ENCODE measurements around the gene MRTFA.
"Not testable (repeated sequence)": the region's sequence is repeated elsewhere in the genome, so short reads cannot be mapped to it uniquely, and the experiment has no call there.

The MRTFA gene

GRCh38 chr22:40599731-40600130, 36.8 kb downstream of the MRTFA start:
- Histone ChIP-seq H3K36me3 (no peaks in the 10 kb centered on the region), H3K4me3 (no peak overlapping the region), H3K9me3 (no peaks in the 10 kb centered on the region), H3K4me1 (peaks cover 10% of the 10 kb centered on the region), H4K20me1 (peaks cover 97% of the 10 kb centered on the region), H3K27me3 (no peaks in the 10 kb centered on the region), H3K4me2 (no peak overlapping the region), H3K27ac (no peak overlapping the region), H3K9ac (no peak overlapping the region)
- TF ChIP-seq Cebpa-rat (IDR thresholded peaks at IDR 0.05), result no peak

- H3K27me3 ChIP-seq, H3K27ac ChIP-seq, H3K9ac ChIP-seq, H3K9me3 ChIP-seq, H3K36me3 ChIP-seq, H3K4me3 ChIP-seq, H3K4me2 ChIP-seq: not testable (repeated sequence)
- H4K20me1 ChIP-seq, result peaks cover 98% of the 10 kb centered on the region
- peaks cover 17% of the 10 kb centered on the region for H3K4me1 ChIP-seq
These were observed 37.8 kb downstream of the MRTFA start for GRCh38 chr22:40598712-40599111.

GRCh38 chr22:40597526-40598430, 38.7 kb downstream of the MRTFA start:
- no peak overlapping the region for H3K4me2 ChIP-seq
- H3K9ac ChIP-seq, result no peak overlapping the region
- no peaks in the 10 kb centered on the region for H3K36me3 ChIP-seq
- H3K27ac ChIP-seq, result no peak overlapping the region
- H3K9me3 ChIP-seq, result no peaks in the 10 kb centered on the region
- peaks cover 19% of the 10 kb centered on the region for H3K4me1 ChIP-seq
- no peaks in the 10 kb centered on the region for H3K27me3 ChIP-seq
- no peak overlapping the region for H3K4me3 ChIP-seq
- TF ChIP-seq Cebpa-rat (IDR thresholded peaks at IDR 0.05), result no peak
- H4K20me1 ChIP-seq, result peaks cover 98% of the 10 kb centered on the region

GRCh38 chr22:40595497-40596234, 40.9 kb downstream of the MRTFA start:
- H4K20me1 ChIP-seq, result peaks cover 97% of the 10 kb centered on the region
- TF ChIP-seq Cebpa-rat (IDR thresholded peaks at IDR 0.05), result no peak
- H3K4me2 ChIP-seq, result no peak overlapping the region
- H3K4me3 ChIP-seq, result no peak overlapping the region
- peaks cover 19% of the 10 kb centered on the region for H3K4me1 ChIP-seq
- no peaks in the 10 kb centered on the region for H3K27me3 ChIP-seq
- no peaks in the 10 kb centered on the region for H3K9me3 ChIP-seq
- no peak overlapping the region for H3K27ac ChIP-seq
- no peak overlapping the region for H3K9ac ChIP-seq
- no peaks in the 10 kb centered on the region for H3K36me3 ChIP-seq

- Histone ChIP-seq H3K27me3 (no peaks in the 10 kb centered on the region), H3K36me3 (peaks cover 5% of the 10 kb centered on the region), H3K4me2 (no peak overlapping the region), H4K20me1 (peaks cover 96% of the 10 kb centered on the region), H3K9ac (no peak overlapping the region), H3K4me1 (peaks cover 19% of the 10 kb centered on the region), H3K4me3 (no peak overlapping the region), H3K27ac (no peak overlapping the region), H3K9me3 (no peaks in the 10 kb centered on the region)
- no peak for TF ChIP-seq Cebpa-rat (IDR thresholded peaks at IDR 0.05)
These were observed 41.6 kb downstream of the MRTFA start for GRCh38 chr22:40594924-40595323.

GRCh38 chr22:40594346-40594745, 42.2 kb downstream of the MRTFA start:
- no peak overlapping the region for H3K4me2 ChIP-seq
- H3K36me3 ChIP-seq, result peaks cover 10% of the 10 kb centered on the region
- no peaks in the 10 kb centered on the region for H3K9me3 ChIP-seq
- no peak overlapping the region for H3K27ac ChIP-seq
- H4K20me1 ChIP-seq, result peaks cover 90% of the 10 kb centered on the region
- no peak overlapping the region for H3K4me3 ChIP-seq
- no peaks in the 10 kb centered on the region for H3K27me3 ChIP-seq
- H3K9ac ChIP-seq, result no peak overlapping the region
- peaks cover 19% of the 10 kb centered on the region for H3K4me1 ChIP-seq
- no peak for TF ChIP-seq Cebpa-rat (IDR thresholded peaks at IDR 0.05)

GRCh38 chr22:40593460-40594273, 42.9 kb downstream of the MRTFA start:
- H4K20me1 ChIP-seq, result peaks cover 83% of the 10 kb centered on the region
- H3K27ac ChIP-seq, result no peak overlapping the region
- H3K4me2 ChIP-seq, result no peak overlapping the region
- peaks cover 19% of the 10 kb centered on the region for H3K4me1 ChIP-seq
- H3K4me3 ChIP-seq, result no peak overlapping the region
- H3K9me3 ChIP-seq, result no peaks in the 10 kb centered on the region
- peaks cover 17% of the 10 kb centered on the region for H3K36me3 ChIP-seq
- no peak overlapping the region for H3K9ac ChIP-seq
- TF ChIP-seq Cebpa-rat (IDR thresholded peaks at IDR 0.05), result no peak
- H3K27me3 ChIP-seq, result no peaks in the 10 kb centered on the region

GRCh38 chr22:40592352-40593113, 44.0 kb downstream of the MRTFA start:
- peaks cover 74% of the 10 kb centered on the region for H4K20me1 ChIP-seq
- H3K4me2 ChIP-seq, result no peak overlapping the region
- peaks cover 26% of the 10 kb centered on the region for H3K36me3 ChIP-seq
- no peak for TF ChIP-seq Cebpa-rat (IDR thresholded peaks at IDR 0.05)
- H3K9ac ChIP-seq, result no peak overlapping the region
- no peak overlapping the region for H3K27ac ChIP-seq
- peaks cover 19% of the 10 kb centered on the region for H3K4me1 ChIP-seq
- H3K27me3 ChIP-seq, result no peaks in the 10 kb centered on the region
- no peak overlapping the region for H3K4me3 ChIP-seq
- H3K9me3 ChIP-seq, result no peaks in the 10 kb centered on the region

- Histone ChIP-seq H3K4me2 (no peak overlapping the region), H3K36me3 (peaks cover 54% of the 10 kb centered on the region)
- TF ChIP-seq Cebpa-rat (IDR thresholded peaks at IDR 0.05), result no peak
These were observed 47.8 kb downstream of the MRTFA start for GRCh38 chr22:40588726-40589125.

More at GRCh38 chr22:40588726-40589125, 47.8 kb downstream of the MRTFA start:
- Histone ChIP-seq H3K4me3 (no peak overlapping the region), H3K27me3 (no peaks in the 10 kb centered on the region), H3K9me3 (peaks cover 9% of the 10 kb centered on the region; the same call in 1 of the 2 replicates), H3K9ac (no peak overlapping the region), H4K20me1 (peaks cover 51% of the 10 kb centered on the region), H3K4me1 (peaks cover 2% of the 10 kb centered on the region; the same call in 1 of the 2 replicates), H3K27ac (no peak overlapping the region)
